Dermis blood vessel endothelial cell (primary cell): ENCODE measurements around the gene PKN2. TPM values are rescaled to one million over a fixed set of nuclear protein-coding genes. Genes with fewer than 3 reads are reported as not detected.
"Not testable (repeated sequence)": the region's sequence is repeated elsewhere in the genome, so short reads cannot be mapped to it uniquely, and the experiment has no call there.

Experiments
- DNase-seq: peaks from one replicate; pipeline ENCODE4 v3.0.0; 2010
- total RNA-seq: library from RNA; depleted of rRNA; stranded (reverse); fragments of >200 nt; gene quantifications from 2 replicates; pipeline ENCODE4 v1.2.3, GENCODE V29; 2014

Gene PKN2
- total RNA-seq, 1 donor from 2014 or later: 29.6 TPM

GRCh38 chr1:88799491-88799890 is 115.4 kb downstream of the PKN2 start:
- no peak for DNase-seq

GRCh38 chr1:88800382-88801051 is 116.4 kb downstream of the PKN2 start:
- DNase-seq: peak; percentile 58

GRCh38 chr1:88801575-88802208 is 117.6 kb downstream of the PKN2 start:
- DNase-seq: peak; percentile 20

GRCh38 chr1:88802404-88802803 is 118.3 kb downstream of the PKN2 start:
- no peak for DNase-seq

- DNase-seq: peak; percentile 47
These were observed 118.9 kb downstream of the PKN2 start for GRCh38 chr1:88802950-88803349.

GRCh38 chr1:88803444-88803843 is 119.4 kb downstream of the PKN2 start:
- DNase-seq: no peak

GRCh38 chr1:88812366-88812765 is 128.3 kb downstream of the PKN2 start:
- no peak for DNase-seq

GRCh38 chr1:88813471-88813870 is 129.4 kb downstream of the PKN2 start:
- no peak for DNase-seq

- not testable (repeated sequence) for DNase-seq
These were observed 135.6 kb downstream of the PKN2 start for GRCh38 chr1:88819642-88820041.

- no peak for DNase-seq
These were observed 141.6 kb downstream of the PKN2 start for GRCh38 chr1:88825721-88826120.

- DNase-seq: no peak
These were observed 163.6 kb downstream of the PKN2 start for GRCh38 chr1:88847643-88848042.

GRCh38 chr1:88851303-88852063 is 167.4 kb downstream of the PKN2 start:
- DNase-seq: no peak

- DNase-seq: no peak
These were observed 183.9 kb downstream of the PKN2 start for GRCh38 chr1:88867743-88868521.

- DNase-seq: not testable (repeated sequence)
These were observed 185.6 kb downstream of the PKN2 start for GRCh38 chr1:88869644-88870043.

- DNase-seq: no peak
These were observed 189.8 kb downstream of the PKN2 start for GRCh38 chr1:88873737-88874349.

GRCh38 chr1:88875595-88875994 is 191.5 kb downstream of the PKN2 start:
- no peak for DNase-seq

- DNase-seq: no peak
These were observed 192.7 kb downstream of the PKN2 start for GRCh38 chr1:88876573-88877365.

GRCh38 chr1:88877382-88877825 is 193.3 kb downstream of the PKN2 start:
- peak; percentile 54 for DNase-seq

- DNase-seq: no peak
These were observed 193.8 kb downstream of the PKN2 start for GRCh38 chr1:88877911-88878310.

- DNase-seq: no peak
These were observed 194.7 kb downstream of the PKN2 start for GRCh38 chr1:88878731-88879130.

- DNase-seq: not testable (repeated sequence)
These were observed 196.6 kb downstream of the PKN2 start for GRCh38 chr1:88880717-88881116.

- no peak for DNase-seq
These were observed 199.1 kb downstream of the PKN2 start for GRCh38 chr1:88883156-88883555.
